GM23338 (cell line): ENCODE results near the gene SLC30A7.

ENCODE experiments used
- CREB1 ChIP-seq: fragments of 250-450 bp; sonication (Bioruptor Pico); IDR thresholded peaks from 2 replicates; pipeline ENCODE4 v1.5.0; 2020; ENCODE audit warnings: low read depth, mild to moderate bottlenecking, moderate library complexity
- CTCF ChIP-seq, 2 experiments: fragments of 200-600 bp in 1 of 2; sonication (generic) in 1 of 2; conservative IDR thresholded peaks; 2 replicates each; pipeline versions ENCODE4 v1.5.1 to v1.6.1; 2016 to 2017; ENCODE audit warnings: antibody characterized with exemption in 2 of 2, low read depth in 2 of 2, mild to moderate bottlenecking in 2 of 2, moderate library complexity in 1 of 2
- ETS1 ChIP-seq: IDR thresholded peaks from 2 replicates; pipeline ENCODE4 v1.6.1; 2016; ENCODE audit warnings: antibody characterized with exemption
- EZH2 ChIP-seq: fragments of 200-600 bp; sonication (generic); IDR thresholded peaks from one replicate; pipeline ENCODE4 v1.8.0; 2017; ENCODE audit warnings: antibody characterized with exemption, mild to moderate bottlenecking, low read depth; ENCODE audit not compliant: unreplicated experiment
- EZH2phosphoT487 ChIP-seq: fragments of 200-600 bp; sonication (generic); IDR thresholded peaks from one replicate; pipeline ENCODE4 v1.8.1; 2018; ENCODE audit warnings: antibody characterized with exemption; ENCODE audit not compliant: unreplicated experiment
- JUNB ChIP-seq: IDR thresholded peaks from one replicate; pipeline ENCODE4 v1.6.1; 2016; ENCODE audit warnings: antibody characterized with exemption; ENCODE audit not compliant: unreplicated experiment
- POLR2AphosphoS5 ChIP-seq: IDR thresholded peaks from 2 replicates; pipeline ENCODE4 v1.6.1; 2016; ENCODE audit warnings: antibody characterized with exemption, low read depth
- REST ChIP-seq: IDR thresholded peaks from one replicate; pipeline ENCODE4 v1.6.1; 2018; ENCODE audit warnings: antibody characterized with exemption; ENCODE audit not compliant: unreplicated experiment
- STAT1 ChIP-seq: IDR thresholded peaks from one replicate; pipeline ENCODE4 v1.6.1; 2016; ENCODE audit warnings: antibody characterized with exemption; ENCODE audit not compliant: unreplicated experiment
- ZNF114 ChIP-seq: fragments of 250-450 bp; sonication (Bioruptor Pico); IDR thresholded peaks from 2 replicates; pipeline ENCODE4 v1.5.0; 2020; ENCODE audit warnings: mild to moderate bottlenecking, moderate library complexity
- ZNF331 ChIP-seq: fragments of 250-450 bp; sonication (Bioruptor Pico); IDR thresholded peaks from 2 replicates; pipeline ENCODE4 v1.5.0; 2020; ENCODE audit warnings: low read depth, mild to moderate bottlenecking, moderate library complexity
- ZNF462 ChIP-seq: fragments of 250-450 bp; sonication (Bioruptor Pico); IDR thresholded peaks from 2 replicates; pipeline ENCODE4 v1.5.0; 2020; ENCODE audit warnings: mild to moderate bottlenecking, moderate library complexity

- TF ChIP-seq CTCF (conservative IDR thresholded peaks at IDR 0.05; ENCODE audit: low read depth in 2 of 2) (no peak), EZH2 (no peak), ZNF114 (CRISPR knock-in tag) (no peak), POLR2AphosphoS5 (no peak), REST (no peak), EZH2phosphoT487 (no peak), JUNB (no peak), CREB1 (CRISPR knock-in tag) (no peak), ZNF462 (no peak), ETS1 (no peak), STAT1 (no peak), ZNF331 (CRISPR knock-in tag) (no peak)
Observed at GRCh38 chr1:100955322-100955721, 59.4 kb downstream of the SLC30A7 start.
